Suprapubic skin (tissue), 3 donors: ENCODE measurements around the gene SMAD5.

ENCODE experiments used
- POLR2A ChIP-seq, 2 donors: fragments of 450-650 bp; IDR thresholded peaks; one replicate each; pipeline ENCODE4 v1.6.1; 2017; ENCODE audit warnings: antibody characterized with exemption in 2 of 2, mild to moderate bottlenecking in 2 of 2, moderate library complexity in 2 of 2
- TF ChIP-seq, protein P1 (sequence below), 2 donors: fragments of 200-600 bp in 1 of 2; fragments of 450-650 bp in 1 of 2; sonication (generic) in 1 of 2; IDR thresholded peaks; one replicate each; pipeline ENCODE4 v1.5.1; 2016 to 2019; ENCODE audit warnings: antibody characterized with exemption in 2 of 2, mild to moderate bottlenecking in 1 of 2, moderate library complexity in 1 of 2

DNA sequence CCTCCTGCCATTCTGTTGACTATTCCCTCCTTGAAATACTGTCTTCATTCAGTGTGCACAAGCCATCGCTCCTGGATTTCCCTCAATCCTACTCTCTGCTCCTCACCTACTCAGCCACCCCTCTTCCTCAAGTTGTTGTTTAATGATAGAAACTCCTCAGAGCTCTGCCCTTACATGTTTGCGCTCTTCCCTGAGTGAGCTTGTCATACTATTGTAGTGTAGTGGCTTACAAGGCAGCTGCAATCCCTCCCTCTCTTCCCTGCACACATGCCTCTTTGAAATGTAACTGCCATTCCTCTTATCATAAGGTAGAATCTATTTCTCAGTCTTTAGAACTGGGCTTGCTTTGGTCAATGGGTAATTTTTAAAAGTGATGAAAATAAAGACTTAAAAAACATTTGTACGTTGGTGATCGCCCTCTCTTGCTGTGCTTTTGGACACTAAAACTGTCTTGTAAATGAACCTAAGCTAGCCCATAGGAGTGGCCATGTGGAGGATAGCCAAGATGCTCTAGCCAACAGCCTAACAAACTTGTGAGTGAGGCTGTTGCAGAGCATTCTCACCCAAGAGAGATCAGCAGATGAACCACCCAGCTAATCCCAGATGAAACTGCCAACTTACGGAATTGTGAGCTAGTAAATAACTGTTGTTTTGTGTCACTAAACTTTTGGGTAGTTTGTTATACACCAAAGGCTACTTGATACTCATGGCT is 18.1 kb upstream of the SMAD5 start:
- no peak for TF ChIP-seq POLR2A (IDR thresholded peaks at IDR 0.05)
- TF ChIP-seq, protein P1, sequence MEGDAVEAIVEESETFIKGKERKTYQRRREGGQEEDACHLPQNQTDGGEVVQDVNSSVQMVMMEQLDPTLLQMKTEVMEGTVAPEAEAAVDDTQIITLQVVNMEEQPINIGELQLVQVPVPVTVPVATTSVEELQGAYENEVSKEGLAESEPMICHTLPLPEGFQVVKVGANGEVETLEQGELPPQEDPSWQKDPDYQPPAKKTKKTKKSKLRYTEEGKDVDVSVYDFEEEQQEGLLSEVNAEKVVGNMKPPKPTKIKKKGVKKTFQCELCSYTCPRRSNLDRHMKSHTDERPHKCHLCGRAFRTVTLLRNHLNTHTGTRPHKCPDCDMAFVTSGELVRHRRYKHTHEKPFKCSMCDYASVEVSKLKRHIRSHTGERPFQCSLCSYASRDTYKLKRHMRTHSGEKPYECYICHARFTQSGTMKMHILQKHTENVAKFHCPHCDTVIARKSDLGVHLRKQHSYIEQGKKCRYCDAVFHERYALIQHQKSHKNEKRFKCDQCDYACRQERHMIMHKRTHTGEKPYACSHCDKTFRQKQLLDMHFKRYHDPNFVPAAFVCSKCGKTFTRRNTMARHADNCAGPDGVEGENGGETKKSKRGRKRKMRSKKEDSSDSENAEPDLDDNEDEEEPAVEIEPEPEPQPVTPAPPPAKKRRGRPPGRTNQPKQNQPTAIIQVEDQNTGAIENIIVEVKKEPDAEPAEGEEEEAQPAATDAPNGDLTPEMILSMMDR (IDR thresholded peaks at IDR 0.05) = no peak
